H1 (cell line): ENCODE data around the gene SHQ1. TPM values are rescaled to one million over a fixed set of nuclear protein-coding genes. Genes with fewer than 3 reads are reported as not detected.

ENCODE experiments used
- CTCF ChIA-PET: fragments of 300-600 bp; sonication (Branson Sonifier 250); formaldehyde crosslinking; loops from one replicate; lab custom pipeline; 2021; ENCODE audit not compliant: partially characterized antibody; lab: Charles Lee
- POLR2A ChIA-PET: fragments of 300-600 bp; sonication (Branson Sonifier 250); formaldehyde crosslinking; loops from one replicate; lab custom pipeline; 2021; ENCODE audit warnings: inconsistent platforms; ENCODE audit not compliant: partially characterized antibody; lab: Charles Lee
- DNase-seq, 2 experiments: peaks; one replicate each; pipeline versions ENCODE4 v3.0.0 to v3.0.0-alpha.2; 2010 to 2022; ENCODE audit warnings: low spot score in 2 of 2, low read depth in 1 of 2, mixed read lengths in 1 of 2
- FAIRE-seq: peaks from 2 replicates; lab custom pipeline; 2011; peaks lifted over from hg19 to GRCh38; lab: Jason Lieb, UNC
- H2AFZ ChIP-seq: 2 replicates; pipeline ENCODE4 v1.8.1; 2012; ENCODE audit warnings: low read length, inconsistent platforms
- H2AK5ac ChIP-seq: 2 replicates; pipeline ENCODE4 v1.6.1; 2013; ENCODE audit warnings: low read depth, low read length
- H2BK120ac ChIP-seq: replicated peaks from 2 replicates; pipeline ENCODE3; 2013; ENCODE audit warnings: low read depth, low read length, inconsistent platforms
- H2BK12ac ChIP-seq: 2 replicates; pipeline ENCODE4 v1.6.1; 2013; ENCODE audit warnings: low read depth, low read length
- H2BK15ac ChIP-seq: 2 replicates; pipeline ENCODE4 v1.6.1; 2013; ENCODE audit warnings: low read length
- H2BK20ac ChIP-seq: 2 replicates; pipeline ENCODE4 v1.6.1; 2013; ENCODE audit warnings: low read length
- H2BK5ac ChIP-seq: 2 replicates; pipeline ENCODE4 v1.6.1; 2013; ENCODE audit warnings: low read depth, low read length
- H3K14ac ChIP-seq: 2 replicates; pipeline ENCODE4 v1.6.1; 2013; ENCODE audit warnings: inconsistent platforms; ENCODE audit not compliant: insufficient read length
- H3K18ac ChIP-seq: 2 replicates; pipeline ENCODE4 v1.6.1; 2013; ENCODE audit warnings: low read length; ENCODE audit errors: extremely low read depth
- H3K23ac ChIP-seq: 2 replicates; pipeline ENCODE4 v1.6.1; 2013; ENCODE audit warnings: inconsistent platforms; ENCODE audit not compliant: insufficient read length
- H3K23me2 ChIP-seq: 2 replicates; pipeline ENCODE4 v1.6.1; 2013; ENCODE audit warnings: low read depth, low read length
- H3K27ac ChIP-seq: 2 replicates; pipeline ENCODE4 v1.6.1; 2011; ENCODE audit warnings: low read depth, low read length, inconsistent platforms
- H3K27me3 ChIP-seq, 4 experiments: replicated peaks in 1 of 4; 1 replicate in 1 of 4; 2 replicates in 3 of 4; pipeline versions ENCODE4 v1.6.1 to v1.8.1; 2011 to 2013; ENCODE audit warnings: low read length in 3 of 4, mild to moderate bottlenecking in 3 of 4, inconsistent platforms in 2 of 4, mixed read lengths in 2 of 4, moderate library complexity in 1 of 4; ENCODE audit not compliant: control insufficient read depth in 3 of 4, insufficient read depth in 3 of 4; ENCODE audit errors: extremely low read depth in 1 of 4
- H3K36me3 ChIP-seq, 4 experiments: 2 replicates each; pipeline versions ENCODE4 v1.6.1 to v1.8.1; 2011 to 2013; ENCODE audit warnings: mild to moderate bottlenecking in 4 of 4, low read length in 3 of 4, moderate library complexity in 2 of 4, control low read depth in 1 of 4, inconsistent platforms in 1 of 4; ENCODE audit not compliant: insufficient read depth in 4 of 4, control insufficient read depth in 2 of 4
- H3K4ac ChIP-seq: replicated peaks from 2 replicates; pipeline ENCODE3; 2013; ENCODE audit warnings: low read length, low read depth, mixed read lengths, inconsistent platforms; ENCODE audit not compliant: insufficient read length
- H3K4me1 ChIP-seq, 4 experiments: replicated peaks in 1 of 4; 1 replicate in 1 of 4; 2 replicates in 3 of 4; pipeline versions ENCODE4 v1.6.1 to v1.8.1; 2011 to 2013; ENCODE audit warnings: low read length in 3 of 4, inconsistent platforms in 2 of 4, mixed read lengths in 1 of 4; ENCODE audit not compliant: insufficient read depth in 4 of 4, control insufficient read depth in 3 of 4
- H3K4me2 ChIP-seq, 2 experiments: 2 replicates each; pipeline versions ENCODE4 v1.6.1 to v1.8.1; 2011 to 2013; ENCODE audit warnings: low read depth in 2 of 2, low read length in 2 of 2, control low read depth in 1 of 2, inconsistent platforms in 1 of 2, mild to moderate bottlenecking in 1 of 2; ENCODE audit not compliant: insufficient read depth in 1 of 2
- H3K4me3 ChIP-seq, 4 experiments: fragments of 200-600, 300-600 bp in 1 of 4; sonication (generic), shearing (Covaris generic), sonication (Bioruptor Twin) in 1 of 4; 2 replicates each; pipeline versions ENCODE4 v1.5.1 to v1.8.1; 2011 to 2016; ENCODE audit warnings: low read length in 4 of 4, low read depth in 3 of 4, control low read depth in 2 of 4, inconsistent platforms in 2 of 4, mild to moderate bottlenecking in 2 of 4, mixed read lengths in 1 of 4, moderate library complexity in 1 of 4; ENCODE audit not compliant: insufficient read depth in 2 of 4; ENCODE audit errors: extremely low read depth in 1 of 4
- H3K56ac ChIP-seq: replicated peaks from 2 replicates; pipeline ENCODE3; 2013; ENCODE audit warnings: low read depth, mild to moderate bottlenecking, mixed read lengths, low read length, inconsistent platforms; ENCODE audit not compliant: insufficient read length
- H3K79me1 ChIP-seq: 2 replicates; pipeline ENCODE4 v1.6.1; 2013; ENCODE audit warnings: low read depth, low read length, control low read depth
- H3K79me2 ChIP-seq, 2 experiments: 2 replicates each; pipeline versions ENCODE4 v1.6.1 to v1.8.1; 2012 to 2013; ENCODE audit warnings: low read length in 2 of 2, mild to moderate bottlenecking in 2 of 2, inconsistent platforms in 1 of 2; ENCODE audit not compliant: insufficient read depth in 2 of 2, control insufficient read depth in 1 of 2
- H3K9ac ChIP-seq, 4 experiments: replicated peaks in 1 of 4; 1 replicate in 1 of 4; 2 replicates in 3 of 4; pipeline versions ENCODE4 v1.6.1 to v1.8.1; 2011 to 2013; ENCODE audit warnings: low read depth in 3 of 4, low read length in 3 of 4, control low read depth in 2 of 4, mild to moderate bottlenecking in 2 of 4, moderate library complexity in 2 of 4, inconsistent platforms in 1 of 4; ENCODE audit errors: extremely low read depth in 1 of 4
- H3K9me3 ChIP-seq, 2 experiments: 2 replicates each; pipeline versions ENCODE4 v1.6.1 to v1.8.1; 2012 to 2013; ENCODE audit warnings: mild to moderate bottlenecking in 2 of 2, moderate library complexity in 2 of 2, control low read depth in 1 of 2, inconsistent platforms in 1 of 2, low read depth in 1 of 2, low read length in 1 of 2, mixed read lengths in 1 of 2; ENCODE audit not compliant: insufficient read depth in 2 of 2
- H4K20me1 ChIP-seq, 2 experiments: replicated peaks in 1 of 2; 2 replicates each; pipeline versions ENCODE3 to v1.8.1; 2011 to 2013; ENCODE audit warnings: inconsistent platforms in 2 of 2, low read length in 2 of 2, mild to moderate bottlenecking in 1 of 2; ENCODE audit not compliant: insufficient read depth in 2 of 2, control insufficient read depth in 1 of 2
- H4K5ac ChIP-seq: 2 replicates; pipeline ENCODE4 v1.6.1; 2013; ENCODE audit warnings: low read length, low read depth, mixed read lengths, inconsistent platforms; ENCODE audit not compliant: insufficient read length
- H4K8ac ChIP-seq: 2 replicates; pipeline ENCODE4 v1.8.0; 2013; ENCODE audit warnings: mild to moderate bottlenecking, moderate library complexity, low read length, inconsistent platforms; ENCODE audit not compliant: insufficient read depth; ENCODE audit errors: extremely low read depth
- H4K91ac ChIP-seq: replicated peaks from 2 replicates; pipeline ENCODE3; 2013; ENCODE audit warnings: low read length, mixed read lengths, inconsistent platforms; ENCODE audit not compliant: insufficient read length
- ASH2L ChIP-seq: fragments of 200-600, 300-600 bp; sonication (generic); IDR thresholded peaks from one replicate; pipeline ENCODE4 v1.7.1; 2017; ENCODE audit warnings: low read length
- ATF3 ChIP-seq: IDR thresholded peaks from 2 replicates; pipeline ENCODE4 v1.6.1; 2011; ENCODE audit warnings: low read depth, mild to moderate bottlenecking, low read length; ENCODE audit not compliant: insufficient read depth
- CTBP2 ChIP-seq: IDR thresholded peaks from 2 replicates; pipeline ENCODE4 v1.7.0; 2011; ENCODE audit warnings: borderline replicate concordance, mild to moderate bottlenecking, moderate library complexity, mixed read lengths, low read length; ENCODE audit not compliant: insufficient read depth, insufficient read length
- JUND ChIP-seq: IDR thresholded peaks from 2 replicates; pipeline ENCODE4 v1.6.1; 2011; ENCODE audit warnings: mild to moderate bottlenecking, improper control_type of control experiment, low read length
- KDM1A ChIP-seq: fragments of 200-600, 300-600 bp; sonication (generic); IDR thresholded peaks from 2 replicates; pipeline ENCODE4 v1.7.1; 2016; ENCODE audit warnings: mild to moderate bottlenecking, low read length, borderline replicate concordance
- MAFK ChIP-seq: IDR thresholded peaks from 2 replicates; pipeline ENCODE4 v1.6.1; 2012; ENCODE audit warnings: low read depth, mild to moderate bottlenecking, improper control_type of control experiment, low read length
- MAX ChIP-seq: IDR thresholded peaks from 2 replicates; pipeline ENCODE4 v1.6.1; 2012; ENCODE audit warnings: inconsistent platforms
- POU5F1 ChIP-seq: IDR thresholded peaks from 2 replicates; pipeline ENCODE4 v1.6.1; 2011; ENCODE audit warnings: low read depth, mild to moderate bottlenecking, low read length, moderate library complexity
- RNF2 ChIP-seq: fragments of 200-900, 300-1000 bp; sonication (generic); IDR thresholded peaks from 2 replicates; pipeline ENCODE4 v1.7.1; 2016; ENCODE audit warnings: borderline replicate concordance, low read depth, mild to moderate bottlenecking, antibody characterized with exemption, low read length; ENCODE audit not compliant: poor library complexity, severe bottlenecking; ENCODE audit errors: missing control alignments
- RXRA ChIP-seq: IDR thresholded peaks from 2 replicates; pipeline ENCODE4 v1.6.1; 2011; ENCODE audit warnings: low read depth, mild to moderate bottlenecking, low read length, moderate library complexity; ENCODE audit not compliant: insufficient read depth
- SIRT6 ChIP-seq: IDR thresholded peaks from one replicate; pipeline ENCODE4 v1.7.1; 2012; ENCODE audit warnings: low read length, inconsistent platforms
- SP2 ChIP-seq: IDR thresholded peaks from 2 replicates; pipeline ENCODE4 v1.6.1; 2012; ENCODE audit warnings: mild to moderate bottlenecking, low read length, inconsistent platforms
- SRF ChIP-seq: IDR thresholded peaks from 2 replicates; pipeline ENCODE4 v1.6.1; 2011; ENCODE audit warnings: mild to moderate bottlenecking, low read depth, low read length, moderate library complexity
- WGBS, 2 experiments: shearing (Covaris generic) in 1 of 2; methylation state at CpG; one replicate each; pipeline versions ENCODE4 v1.1.6 to v1.1.7; 2013 to 2015; ENCODE audit warnings: low lambda C conversion rate in 2 of 2, mixed read lengths in 2 of 2, inconsistent platforms in 1 of 2, low coverage in 1 of 2, missing lambda C conversion rate in 1 of 2; ENCODE audit not compliant: insufficient replicate concordance in 2 of 2, insufficient coverage in 1 of 2, insufficient read length in 1 of 2; ENCODE audit errors: extremely low coverage in 1 of 2, missing lambda C conversion rate in 1 of 2; 5-methylcytosine and 5-hydroxymethylcytosine counted together
- polyA plus RNA-seq, 7 experiments: library from polyadenylated mRNA; depleted of rRNA in 3 of 7; stranded (reverse) in 5 of 7; unstranded in 2 of 7; fragments of >200 nt in 5 of 7; fragments of 200-250 nt in 2 of 7; gene quantifications; 1 replicate in 5 of 7; 2 replicates in 1 of 7; 4 replicates in 1 of 7; pipeline versions ENCODE4 v1.2.1 to v1.2.3, GENCODE V29; 2011 to 2013; ENCODE audit warnings: missing spikeins in 2 of 7, mixed read lengths in 2 of 7
- total RNA-seq: library from RNA; stranded (reverse); fragmentation: NEBNext Ultra II Directional; extraction: Animal tissue kit (Norgen Biotek cat#: 25700); gene quantifications from 2 replicates; pipeline ENCODE4 v1.2.1, GENCODE V29; 2021

Gene SHQ1
- total and polyA plus RNA-seq, 2 of the 8 experiments (the other 6 are each of a cell fraction or from before 2014, with no cell fraction given) = 10.7 to 34.4 TPM

GRCh38 chr3:72846166-72846565, 2.1 kb downstream of the SHQ1 start:
- Histone ChIP-seq H2BK12ac (no peak overlapping the region), H2BK5ac (no peak overlapping the region), H3K27ac (no peak overlapping the region), H4K91ac (no peak overlapping the region), H4K8ac (no peak overlapping the region), H3K4me1 (peaks cover 0 to 6% (median 0%) of the 10 kb centered on the region in 4 experiments; a peak in 3 of 7 replicates), H3K27me3 (peaks cover 0 to 17% (median 11%) of the 10 kb centered on the region in 4 experiments; a peak in 6 of 7 replicates), H3K79me2 (peaks cover 0 to 13% of the 10 kb centered on the region in 2 experiments; a peak in 2 of 4 replicates), H3K4ac (no peak overlapping the region), H3K4me3 (no peak overlapping the region), H3K18ac (no peak overlapping the region), H4K5ac (no peak overlapping the region), H2AK5ac (no peak overlapping the region), H3K56ac (no peak overlapping the region), H3K14ac (no peak overlapping the region), H3K9ac (no peak overlapping the region), H3K23me2 (peaks cover 18% of the 10 kb centered on the region), H3K4me2 (no peak overlapping the region; a peak in 1 of 4 replicates), H3K23ac (no peak overlapping the region), H3K9me3 (no peaks in the 10 kb centered on the region), H3K79me1 (no peaks in the 10 kb centered on the region), H4K20me1 (peaks cover 0 to 6% of the 10 kb centered on the region in 2 experiments), H2AFZ (no peak overlapping the region), H2BK15ac (no peak overlapping the region), H2BK20ac (no peak overlapping the region), H3K36me3 (peaks cover 0 to 7% (median 3%) of the 10 kb centered on the region in 4 experiments; a peak in 4 of 8 replicates), H2BK120ac (no peak overlapping the region)
- no peak for FAIRE-seq
- ChIA-PET CTCF (interaction anchor here (1.3 kb wide), 1 partner anchor 24 kb away, joined by 3 read pairs; no protein-coding TSS in a partner anchor), POLR2A (no interaction called here)
- no peak for DNase-seq
- 98% methylated on average over 10 of the region's 10 CpGs; no CpG with 5 or more reads in 1 of the 2 experiments for WGBS, 2 experiments
- no peak for TF ChIP-seq SP2
- TF ChIP-seq MAFK = no peak
- TF ChIP-seq MAX = no peak
- no peak for TF ChIP-seq JUND
- no peak for TF ChIP-seq ATF3
- no peak for TF ChIP-seq POU5F1
- TF ChIP-seq RNF2 = no peak
- TF ChIP-seq RXRA = no peak
- no peak for TF ChIP-seq SRF
- TF ChIP-seq CTBP2 = no peak
- no peak for TF ChIP-seq KDM1A
- no peak for TF ChIP-seq ASH2L
- no peak for TF ChIP-seq SIRT6
